CD4-positive, alpha-beta T cell treated with Interleukin-17A for 1 hour (primary cell): ENCODE measurements around the gene SLX4.
A peak's percentile ranks its signal among the peaks of the same experiment; 100 is the strongest.

ENCODE experiments used
- DNase-seq: peaks from one replicate; pipeline ENCODE4 v3.0.0-alpha.2; 2020

Gene SLX4

GRCh38 chr16:3578610-3579551 lies 32.5 kb downstream of the SLX4 start:
- DNase-seq: peak; percentile 68

- DNase-seq: peak; percentile 58
These were observed 33.3 kb downstream of the SLX4 start for GRCh38 chr16:3578121-3578520.

DNA sequence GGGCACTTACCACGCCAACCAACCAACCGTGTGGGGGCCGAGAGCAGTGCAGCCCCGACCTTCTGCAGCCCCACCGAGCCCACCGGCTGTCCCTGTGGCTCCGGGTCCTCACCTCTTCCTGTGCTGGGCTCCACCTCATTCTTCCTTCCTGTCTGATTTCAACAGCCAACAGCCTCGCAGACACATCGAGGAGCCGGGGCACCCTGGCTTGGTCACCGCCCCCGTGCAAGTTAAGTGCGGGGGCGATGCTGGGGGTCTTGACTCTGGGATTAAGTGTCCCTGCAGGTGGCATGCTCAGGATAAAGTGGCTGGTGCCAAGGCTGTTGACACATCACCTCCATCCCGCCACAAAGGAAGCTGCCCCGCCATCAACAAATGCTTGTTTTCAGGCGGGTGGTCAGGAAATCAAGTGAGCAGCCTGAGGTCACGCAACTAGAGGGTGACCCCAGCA lies 34.1 kb downstream of the SLX4 start, which contains the start of gene NLRC3:
NLRC3 (minus strand) TSS at position 102 of the 451 bp plus-strand sequence. CDS start 12,367 bp downstream, outside the sequence.
- DNase-seq: peak; percentile 60

DNA sequence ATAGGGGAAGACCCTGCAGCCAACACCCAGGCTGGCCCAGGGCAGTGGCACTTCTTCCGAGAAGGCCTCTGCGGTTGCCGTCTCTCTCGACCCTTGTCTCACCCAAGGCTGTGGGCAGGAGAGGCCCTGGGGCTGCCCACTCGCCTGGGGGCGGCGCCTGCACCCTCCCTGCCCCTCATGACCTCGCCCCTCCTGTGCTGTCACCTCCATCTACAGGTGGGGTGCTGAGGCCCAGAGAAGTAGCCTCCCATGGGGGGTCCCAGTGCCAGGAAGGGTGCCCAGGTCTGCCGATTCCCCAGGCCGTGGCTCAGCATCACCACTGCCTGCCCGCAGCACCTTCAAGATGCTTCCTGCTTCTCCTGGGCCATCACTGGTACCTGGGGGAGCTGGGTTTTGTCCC lies 35.2 kb downstream of the SLX4 start:
- DNase-seq: peak; percentile 10

GRCh38 chr16:3575491-3575890 lies 35.9 kb downstream of the SLX4 start:
- no peak for DNase-seq

GRCh38 chr16:3574195-3574594 lies 37.2 kb downstream of the SLX4 start:
- no peak for DNase-seq

DNA sequence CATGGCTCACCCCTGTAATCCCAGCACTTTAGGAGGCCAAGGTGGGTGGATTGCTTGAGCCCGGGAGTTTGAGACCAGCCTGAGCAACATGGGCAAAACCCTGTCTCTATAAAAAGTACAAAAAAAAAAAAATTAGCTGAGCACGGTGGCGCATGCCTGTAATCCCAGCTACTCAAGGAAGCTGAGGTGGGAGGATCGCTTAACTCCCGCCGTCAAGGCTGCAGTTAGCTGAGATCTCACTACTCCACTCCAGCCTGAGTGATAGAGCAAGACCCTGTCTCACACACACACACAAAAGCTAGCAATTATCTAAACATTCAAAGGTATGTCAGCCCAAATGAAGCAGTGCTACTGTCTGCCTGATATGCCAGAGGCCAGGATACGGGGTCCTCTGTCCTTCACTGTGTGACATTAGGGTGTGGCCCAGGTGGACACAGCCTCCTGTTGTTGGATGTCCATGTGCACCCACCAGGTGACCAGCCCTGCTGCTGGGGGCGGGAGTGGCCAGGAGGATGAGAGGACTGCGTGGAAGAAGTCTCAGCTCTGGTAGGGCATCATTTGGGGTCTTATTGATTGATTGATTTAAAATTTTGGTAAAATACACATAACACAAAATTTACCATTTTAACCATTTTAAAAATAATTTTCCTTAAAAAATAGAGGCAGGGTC lies 38.1 kb downstream of the SLX4 start:
- DNase-seq: no peak

DNA sequence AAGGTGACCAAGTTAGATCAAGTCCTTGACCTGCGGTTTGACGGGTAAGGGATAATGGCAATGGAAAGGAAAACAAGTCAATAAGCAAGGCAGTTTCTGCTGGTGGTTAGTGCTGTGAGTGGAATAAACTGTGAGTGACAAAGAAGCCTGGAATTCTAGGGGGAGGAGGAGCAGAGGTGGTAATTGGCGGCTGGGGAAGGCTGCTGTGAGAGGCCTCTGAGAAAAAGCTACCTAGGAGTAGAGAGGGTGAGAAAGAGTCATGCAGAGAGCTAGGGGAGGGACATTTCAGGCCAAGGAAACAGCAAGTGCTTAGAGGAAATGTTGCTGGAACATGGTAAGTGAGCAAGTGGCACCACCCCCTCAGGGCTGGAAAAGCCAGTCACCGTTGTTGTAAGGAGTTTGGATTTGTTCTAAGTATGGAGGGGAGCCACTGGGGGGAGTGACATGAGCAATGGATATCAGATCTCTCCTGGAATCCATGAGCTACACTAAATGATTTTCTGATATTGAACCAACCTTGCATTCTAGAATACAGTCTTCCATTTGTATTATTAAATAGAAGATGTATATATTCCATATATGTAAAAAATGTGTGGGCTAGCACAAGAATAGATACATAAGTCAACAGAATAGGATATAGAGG lies 40.9 kb downstream of the SLX4 start:
- DNase-seq: no peak

- no peak for DNase-seq
These were observed 41.6 kb downstream of the SLX4 start for GRCh38 chr16:3569851-3570250.

- DNase-seq: no peak
These were observed 44.4 kb downstream of the SLX4 start for GRCh38 chr16:3566990-3567389.

- no peak for DNase-seq
These were observed 46.6 kb downstream of the SLX4 start for GRCh38 chr16:3564889-3565141.

DNA sequence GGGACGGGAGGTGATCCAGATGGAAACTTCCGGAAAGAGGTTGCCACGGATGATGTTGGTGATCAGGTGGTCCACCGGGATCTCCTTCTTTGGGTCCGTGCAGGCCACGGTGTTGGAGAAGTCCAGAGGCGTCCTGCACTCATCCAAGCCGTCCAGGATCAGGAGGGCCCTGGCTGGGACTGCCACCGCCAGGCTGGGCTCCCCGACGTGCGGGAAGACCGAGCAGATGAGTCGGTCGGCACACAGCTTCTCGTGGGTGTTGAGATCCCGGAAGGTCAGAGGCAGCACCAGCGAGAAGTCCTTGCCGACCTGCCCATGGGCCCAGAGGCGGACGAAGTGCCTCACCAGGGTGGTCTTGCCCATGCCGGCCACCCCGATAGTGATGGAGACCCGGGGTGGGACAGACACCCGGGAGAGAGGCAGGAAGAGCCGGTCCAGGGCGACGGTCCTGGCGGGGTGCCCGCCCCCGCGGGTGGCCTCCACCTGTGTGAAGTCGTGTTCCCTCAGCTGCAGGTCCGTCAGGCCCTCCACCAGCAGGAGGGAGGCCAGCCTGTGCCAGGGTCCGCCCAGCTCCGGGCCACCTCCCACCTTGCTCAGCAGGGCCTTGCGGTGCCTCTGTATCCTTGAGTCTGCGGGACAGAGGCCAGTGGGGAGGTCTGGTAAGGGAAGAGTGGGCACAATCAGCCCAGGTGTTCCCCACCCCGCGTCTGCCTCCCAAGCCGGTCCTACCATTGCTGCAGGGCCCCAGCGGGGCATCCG lies 47.1 kb downstream of the SLX4 start:
- DNase-seq: no peak

- no peak for DNase-seq
These were observed 48.4 kb downstream of the SLX4 start for GRCh38 chr16:3562914-3563480.

DNA sequence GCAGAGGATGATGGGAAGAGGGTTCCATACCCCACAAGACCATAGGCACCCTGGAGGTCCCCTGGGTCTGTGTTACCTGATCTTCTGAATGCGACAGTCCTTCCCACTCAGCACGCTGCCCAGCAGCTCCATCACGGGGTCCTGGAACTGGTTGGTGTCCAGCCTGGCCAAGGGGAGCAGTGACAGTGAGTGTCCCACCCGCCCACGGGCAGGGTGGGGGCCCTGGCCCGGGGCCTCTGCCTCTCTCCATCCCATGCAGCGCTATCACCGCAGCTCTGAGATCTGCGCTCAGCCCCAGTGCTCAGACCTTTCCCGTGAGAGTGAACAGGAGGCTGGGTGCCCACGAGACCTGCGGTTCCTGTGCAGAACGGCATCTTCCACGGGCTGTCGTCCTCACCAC lies 49.8 kb downstream of the SLX4 start:
- no peak for DNase-seq

DNA sequence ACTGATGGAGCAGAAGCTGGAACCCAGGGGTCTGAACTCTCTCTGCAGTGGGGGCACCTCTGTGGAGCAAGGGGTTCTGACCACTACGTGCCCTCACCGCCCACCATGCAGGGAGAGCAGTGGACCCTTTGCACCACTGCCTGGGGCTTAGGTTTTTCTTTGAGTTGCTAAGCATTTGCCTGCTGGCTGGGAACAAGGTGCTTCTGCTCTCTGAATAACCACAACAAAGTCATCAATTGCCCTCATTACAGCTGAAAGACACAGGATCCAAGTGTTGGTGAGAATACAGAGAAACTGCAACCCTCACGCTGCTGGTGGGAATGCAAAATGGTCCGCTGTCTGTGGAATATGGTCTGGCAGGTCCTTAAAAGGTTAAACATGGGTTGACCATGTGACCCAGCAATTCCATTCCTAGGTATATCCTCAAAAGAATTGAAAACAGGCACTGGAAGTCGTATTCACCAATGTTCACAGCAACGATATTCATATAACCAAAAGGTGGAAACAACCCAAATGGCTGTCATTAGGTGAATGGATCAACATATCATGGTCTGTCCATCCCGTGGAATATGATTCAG lies 57.0 kb downstream of the SLX4 start:
- DNase-seq: no peak

GRCh38 chr16:3553138-3553923 lies 58.1 kb downstream of the SLX4 start:
- DNase-seq: no peak

- DNase-seq: no peak
These were observed 60.3 kb downstream of the SLX4 start for GRCh38 chr16:3550851-3551847.

DNA sequence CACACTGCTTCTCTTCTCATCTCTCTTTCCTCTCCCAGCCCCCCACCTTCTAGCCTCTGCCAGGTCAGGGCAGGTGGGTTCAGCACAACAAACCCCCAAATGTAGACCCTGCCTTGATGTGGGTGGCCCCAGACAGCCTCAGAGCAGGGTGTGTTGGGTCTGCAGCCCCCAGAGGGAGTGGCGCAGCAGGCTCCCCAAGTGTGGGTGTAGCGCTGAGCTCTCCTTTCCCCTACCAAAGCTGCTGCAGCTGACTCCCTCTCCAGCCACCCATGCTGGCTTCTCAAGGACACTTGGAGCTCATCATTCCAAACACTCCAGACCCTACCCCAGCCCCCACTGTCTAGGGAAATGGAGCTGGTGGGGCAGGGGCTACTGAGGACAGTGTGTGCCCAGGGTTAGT lies 61.5 kb downstream of the SLX4 start:
- no peak for DNase-seq

- DNase-seq: no peak
These were observed 62.5 kb downstream of the SLX4 start for GRCh38 chr16:3548859-3549258.

- DNase-seq: no peak
These were observed 63.0 kb downstream of the SLX4 start for GRCh38 chr16:3548445-3548844.
